A549 (cell line): ENCODE results near the gene XKR3.

Experiments
- CTCF ChIP-seq: fragments of >200 bp; sonication (Bioruptor Twin); formaldehyde crosslinking; IDR thresholded peaks from 3 replicates; pipeline ENCODE4 v1.5.1; 2016
- JUN ChIP-seq, 2 experiments: fragments of >200 bp; sonication (Bioruptor Twin); formaldehyde crosslinking; IDR thresholded peaks; 2 replicates in 1 of 2; 3 replicates in 1 of 2; pipeline ENCODE4 v1.6.1; 2016 to 2017
- MAZ ChIP-seq: fragments of 150-350 bp; IDR thresholded peaks from 2 replicates; pipeline ENCODE4 v1.6.1; 2014; ENCODE audit warnings: antibody characterized with exemption, low read depth, low read length, borderline replicate concordance
- POLR2A ChIP-seq: IDR thresholded peaks from 2 replicates; pipeline ENCODE4 v1.6.1; 2012; ENCODE audit warnings: mild to moderate bottlenecking, low read length
- REST ChIP-seq: fragments of 200-600 bp; sonication (generic); IDR thresholded peaks from 2 replicates; pipeline ENCODE4 v1.6.1; 2016; ENCODE audit warnings: antibody characterized with exemption, mild to moderate bottlenecking, moderate library complexity
- ZNF302 ChIP-seq: fragments of 250-450 bp; sonication (Bioruptor Pico); IDR thresholded peaks from 2 replicates; pipeline ENCODE4 v1.9.0; 2021; ENCODE audit warnings: inconsistent platforms, mild to moderate bottlenecking, moderate library complexity

- TF ChIP-seq CTCF: no peak
- TF ChIP-seq REST: no peak
- no peak for TF ChIP-seq POLR2A
- TF ChIP-seq ZNF302 (CRISPR knock-in tag): no peak
- TF ChIP-seq JUN (IDR thresholded peaks at IDR 0.05): no peak
- no peak for TF ChIP-seq MAZ
Observed at GRCh38 chr22:16781764-16782329, 43.4 kb downstream of the XKR3 start.
